ENCODE results near the gene ZNF398. TPM values are rescaled to one million over a fixed set of nuclear protein-coding genes. Genes with fewer than 3 reads are reported as not detected.
"Not testable (repeated sequence)": the region's sequence is repeated elsewhere in the genome, so short reads cannot be mapped to it uniquely, and the experiment has no call there.

Gene ZNF398
- total RNA-seq, 1 donor from 2014 or later: 15.1 TPM

DNA sequence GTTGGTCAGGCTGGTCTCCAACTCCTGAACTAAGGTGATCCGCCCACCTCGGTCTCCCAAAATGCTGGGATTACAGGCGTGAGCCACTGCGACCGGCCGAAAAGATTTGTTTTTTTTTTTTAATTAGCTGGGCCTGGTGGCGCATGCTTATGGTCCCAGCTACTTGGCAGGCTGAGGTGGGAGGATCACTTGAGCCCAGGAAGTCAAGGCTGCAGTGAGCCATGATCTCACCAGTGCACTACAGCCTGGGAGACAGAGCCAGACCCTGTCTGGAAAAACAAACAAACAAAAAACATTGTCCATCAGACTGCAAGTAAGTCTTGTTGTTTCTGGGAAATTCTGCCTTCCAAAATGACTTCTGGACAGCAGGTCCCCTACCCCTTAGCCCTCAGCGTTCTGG lies 75.9 kb downstream of the ZNF398 start:
- intact Hi-C loops (cut with micrococcal nuclease): no loop called here

DNA sequence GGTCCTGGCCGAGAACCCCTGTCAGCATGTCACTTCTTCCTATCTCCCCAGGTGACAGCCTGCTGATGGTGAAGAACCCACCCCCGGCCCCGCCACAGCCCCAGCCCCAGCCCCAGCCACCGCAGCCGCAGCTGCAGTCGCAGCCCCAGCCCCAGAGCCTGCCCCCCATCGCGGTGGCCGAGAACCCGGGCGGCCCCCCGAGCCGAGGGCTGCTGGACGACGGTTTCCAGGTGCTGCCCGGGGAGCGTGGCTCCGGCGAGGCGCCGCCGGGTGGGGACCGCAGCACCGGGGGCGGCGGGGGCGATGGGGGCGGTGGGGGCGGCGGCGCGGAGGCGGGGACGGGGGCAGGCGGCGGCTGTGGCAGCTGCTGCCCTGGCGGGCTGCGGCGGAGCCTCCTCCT lies 76.5 kb downstream of the ZNF398 start:
- intact Hi-C loops (cut with micrococcal nuclease): no loop called here

- intact Hi-C loops (cut with micrococcal nuclease): no loop called here
Observed at GRCh38 chr7:149224352-149224751, 77.1 kb downstream of the ZNF398 start.

- intact Hi-C loops (cut with micrococcal nuclease): no loop called here
Observed at GRCh38 chr7:149225106-149225505, 77.9 kb downstream of the ZNF398 start.

DNA sequence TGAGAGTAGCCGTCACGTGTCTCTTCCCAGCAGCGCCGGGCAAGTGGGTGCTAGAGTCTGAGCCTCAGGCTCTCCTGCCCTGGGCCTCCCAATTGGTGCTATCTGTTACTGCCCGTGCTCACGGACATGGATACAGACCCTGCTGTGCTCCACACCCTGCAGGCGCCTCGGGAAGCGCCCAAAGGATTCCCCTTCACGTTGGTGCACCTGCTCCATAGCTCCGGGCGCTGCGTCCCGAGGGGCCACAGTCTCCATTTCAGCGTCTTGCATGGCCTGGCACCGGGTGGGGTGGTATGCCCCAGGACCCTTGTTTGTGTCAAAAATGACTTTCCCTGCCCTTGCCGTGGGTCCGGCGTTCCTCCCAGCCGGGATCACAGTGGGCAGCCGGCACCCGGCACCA lies 78.4 kb downstream of the ZNF398 start:
- intact Hi-C loops (cut with micrococcal nuclease): no loop called here

GRCh38 chr7:149226366-149226765 lies 79.1 kb downstream of the ZNF398 start:
- intact Hi-C loops (cut with micrococcal nuclease): not testable (repeated sequence)

- intact Hi-C loops (cut with micrococcal nuclease): no loop called here
Observed at GRCh38 chr7:149226840-149227494, 79.7 kb downstream of the ZNF398 start.

GRCh38 chr7:149228831-149229471 lies 81.7 kb downstream of the ZNF398 start:
- intact Hi-C loops (cut with micrococcal nuclease): no loop called here

DNA sequence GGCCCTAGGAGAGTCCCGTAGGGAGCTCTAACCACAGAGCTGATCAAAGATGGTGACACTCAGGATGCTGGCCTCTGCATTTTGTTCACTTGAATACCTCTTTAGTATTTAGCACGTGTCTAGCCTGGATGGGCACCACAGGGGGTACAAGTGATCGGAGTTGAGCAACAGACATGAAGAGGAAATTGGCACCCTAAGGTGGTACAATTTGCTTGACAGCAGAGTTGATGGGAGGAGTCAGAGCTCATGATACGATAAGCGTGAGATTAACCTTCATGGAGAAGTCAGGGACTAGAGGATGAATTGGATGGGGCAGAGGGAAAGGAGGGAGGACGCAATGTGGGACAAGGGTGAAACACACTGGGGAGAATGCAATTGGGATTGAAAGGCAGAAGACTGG lies 82.3 kb downstream of the ZNF398 start:
- intact Hi-C loops (cut with micrococcal nuclease): no loop called here

DNA sequence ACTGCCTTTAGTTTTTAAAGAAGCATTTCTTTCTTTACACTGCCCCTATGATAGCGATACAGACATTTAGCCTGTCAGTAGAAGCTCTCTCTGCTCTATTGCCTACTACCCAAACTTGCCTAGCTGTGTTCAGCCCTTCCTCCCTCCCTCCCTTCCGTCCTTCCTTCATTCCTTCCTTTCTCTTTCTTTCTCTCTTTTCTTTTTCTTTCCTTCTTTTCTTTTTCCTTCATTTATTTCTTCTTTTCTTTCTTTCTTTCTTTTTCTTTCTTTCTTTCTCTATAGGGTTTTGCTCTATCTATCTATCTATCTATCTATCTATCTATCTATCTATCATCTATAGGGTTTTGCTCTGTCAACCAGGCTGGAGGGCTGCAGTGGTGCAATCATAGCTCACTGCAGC lies 85.1 kb downstream of the ZNF398 start:
- intact Hi-C loops (cut with micrococcal nuclease): no loop called here

Other genes starting within 250 kb of the ZNF398 start
- gene PDIA4, start 118.9 kb upstream of the ZNF398 start, total RNA-seq: 173 and 174 TPM in 2 replicates
- gene ZNF786, start 56.7 kb upstream of the ZNF398 start, total RNA-seq: 9.3 and 10.3 TPM in 2 replicates
- 0.86 and 1.1 TPM in 2 replicates for gene ZNF425, start 21.1 kb upstream of the ZNF398 start, total RNA-seq
- 40.2 and 42.4 TPM in 2 replicates for gene ZNF282, start 48.1 kb downstream of the ZNF398 start, total RNA-seq
- 14.3 and 14.6 TPM in 2 replicates for gene ZNF212, start 92.2 kb downstream of the ZNF398 start, total RNA-seq
- 18.2 and 18.7 TPM in 2 replicates for gene ZNF783, start 114.7 kb downstream of the ZNF398 start, total RNA-seq

All from T-helper 1 cell treated with Interleukin-12 subunit alpha and Interleukin-12 subunit beta and Interleukin-4 antibody, amounts not matched to agents 30 ng/mL and 1 ng/mL, for 36 hours (primary cell).